Testis (tissue), 3 donors: ENCODE data around the gene AHDC1. TPM values are rescaled to one million over a fixed set of nuclear protein-coding genes. Genes with fewer than 3 reads are reported as not detected.

Source experiments
- DNase-seq: peaks from one replicate; pipeline ENCODE4 v3.0.0-alpha.2; 2019
- H3K27ac ChIP-seq, 2 donors: fragments of 200-600 bp; sonication (generic); one replicate each; pipeline ENCODE4 v1.5.1; 2019
- H3K27me3 ChIP-seq: fragments of 200-600 bp; sonication (generic); one replicate; pipeline ENCODE4 v1.5.1; 2019
- H3K36me3 ChIP-seq: fragments of 200-600 bp; sonication (generic); one replicate; pipeline ENCODE4 v1.5.1; 2017; ENCODE audit warnings: low read depth; ENCODE audit errors: missing control alignments
- H3K4me1 ChIP-seq: fragments of 200-600 bp; sonication (generic); one replicate; pipeline ENCODE4 v1.5.1; 2019
- H3K4me3 ChIP-seq, 2 donors: fragments of 200-600 bp; sonication (generic); one replicate each; pipeline ENCODE4 v1.5.1; 2017 to 2019
- H3K9me3 ChIP-seq: fragments of 200-600 bp; sonication (generic); one replicate; pipeline ENCODE4 v1.5.1; 2017
- CTCF ChIP-seq, 3 experiments: fragments of 450-650 bp in 2 of 3; fragments of 200-600 bp in 1 of 3; sonication (generic) in 1 of 3; IDR thresholded peaks; one replicate each; pipeline ENCODE4 v1.5.1; 2016 to 2019; ENCODE audit warnings: antibody characterized with exemption in 3 of 3, mild to moderate bottlenecking in 2 of 3, moderate library complexity in 1 of 3
- POLR2A ChIP-seq: fragments of 450-650 bp; IDR thresholded peaks from one replicate; pipeline ENCODE4 v1.6.1; 2017; ENCODE audit warnings: antibody characterized with exemption, mild to moderate bottlenecking, moderate library complexity
- WGBS, 2 donors: methylation state at CpG; one replicate each; pipeline ENCODE4 v1.1.5; 2018; 5-methylcytosine and 5-hydroxymethylcytosine counted together
- intact Hi-C: fragments of 100-400 bp; cut with DNase I; formaldehyde crosslinking; loops from one replicate; pipeline ENCODE4 v1.15.1; 2023; ENCODE audit warnings: low total_unique reads
- polyA plus RNA-seq: library from polyadenylated mRNA; stranded (reverse); fragments of 350-450 nt; fragmentation: Illumina TruSeq; extraction: RNeasy Lipid Tissue Mini Kit (QIAGEN cat#74804); gene quantifications from one replicate; pipeline ENCODE4 v1.2.3, GENCODE V29; 2014; ENCODE audit warnings: low read depth, low replicate concordance; ENCODE audit not compliant: insufficient read depth
- total RNA-seq, 2 donors: library from RNA; depleted of rRNA; stranded (reverse); fragments of >200 nt; gene quantifications; one replicate each; pipeline ENCODE4 v1.2.3, GENCODE V29; 2016

Gene AHDC1
- total and polyA plus RNA-seq, 3 donors from 2014 or later, result 32.5 to 86.8 (median 73.7) TPM

- TF ChIP-seq CTCF (IDR thresholded peaks at IDR 0.05), result no peak
- no peak for TF ChIP-seq POLR2A
- Histone ChIP-seq H3K36me3 (no peaks in the 10 kb centered on the region), H3K4me3 (no peak overlapping the region), H3K27ac (peak overlapping the region; percentile 71 to 92), H3K9me3 (no peaks in the 10 kb centered on the region), H3K4me1 (peaks cover 85% of the 10 kb centered on the region), H3K27me3 (no peaks in the 10 kb centered on the region)
- 39 to 60% methylated on average over 4 to 10 of the region's 10 CpGs for WGBS, 2 donors
- intact Hi-C loops, result no loop called here
- DNase-seq, result peak; percentile 76
Measured at GRCh38 chr1:27563591-27564471, 40.1 kb downstream of the AHDC1 start.

- WGBS, 2 donors, result 38 to 40% methylated on average over 4 of the region's 4 CpGs
- Histone ChIP-seq H3K9me3 (no peaks in the 10 kb centered on the region), H3K27me3 (no peaks in the 10 kb centered on the region), H3K4me3 (no peak overlapping the region), H3K36me3 (no peaks in the 10 kb centered on the region), H3K27ac (peak overlapping the region; percentile 71 to 92), H3K4me1 (peaks cover 86% of the 10 kb centered on the region)
- no peak for TF ChIP-seq POLR2A
- TF ChIP-seq CTCF (IDR thresholded peaks at IDR 0.05), result no peak
- intact Hi-C loops, result no loop called here
- DNase-seq, result no peak
Measured at GRCh38 chr1:27563341-27563590, 40.7 kb downstream of the AHDC1 start.

- intact Hi-C loops, result no loop called here
- Histone ChIP-seq H3K27ac (peak overlapping the region; percentile 79 to 92), H3K27me3 (no peaks in the 10 kb centered on the region), H3K4me1 (peaks cover 86% of the 10 kb centered on the region), H3K4me3 (no peak overlapping the region), H3K9me3 (no peaks in the 10 kb centered on the region), H3K36me3 (no peaks in the 10 kb centered on the region)
- no peak for TF ChIP-seq POLR2A
- no peak for TF ChIP-seq CTCF (IDR thresholded peaks at IDR 0.05)
- WGBS, 2 donors, result 52 to 83% methylated on average over 4 to 18 of the region's 18 CpGs
- no peak for DNase-seq
Measured at GRCh38 chr1:27562534-27563340, 41.2 kb downstream of the AHDC1 start.

GRCh38 chr1:27562021-27562420 is 41.9 kb downstream of the AHDC1 start:
- no peaks in the 10 kb centered on the region for H3K9me3 ChIP-seq
- peak; percentile 65 for DNase-seq
- WGBS, 2 donors, result 31 to 48% methylated on average over 12 to 20 of the region's 20 CpGs
- peaks cover 86% of the 10 kb centered on the region for H3K4me1 ChIP-seq
- H3K27ac ChIP-seq, result peak overlapping the region; percentile 79 to 88
- TF ChIP-seq CTCF (IDR thresholded peaks at IDR 0.05), result no peak
- no peak for TF ChIP-seq POLR2A
- H3K4me3 ChIP-seq, result no peak overlapping the region
- H3K36me3 ChIP-seq, result no peaks in the 10 kb centered on the region
- intact Hi-C loops, result no loop called here
- H3K27me3 ChIP-seq, result no peaks in the 10 kb centered on the region
